Stomach (tissue), 9 donors: ENCODE measurements around the gene ATG4B. TPM values are rescaled to one million over a fixed set of nuclear protein-coding genes. Genes with fewer than 3 reads are reported as not detected.

Source experiments
- DNase-seq, 2 donors: peaks; one replicate each; pipeline versions ENCODE4 v3.0.0 to v3.0.0-alpha.2; 2013 to 2019
- H3K27ac ChIP-seq, 5 donors: fragments of 200-600 bp in 4 of 5; sonication (generic) in 4 of 5; one replicate each; pipeline ENCODE4 v1.5.1; 2013 to 2019; ENCODE audit warnings: mild to moderate bottlenecking in 1 of 5, moderate library complexity in 1 of 5
- H3K27me3 ChIP-seq, 3 donors: fragments of 200-600 bp; sonication (generic); one replicate each; pipeline ENCODE4 v1.5.1; 2017 to 2019; ENCODE audit warnings: mixed run types in 1 of 3
- H3K36me3 ChIP-seq, 4 donors: fragments of 200-600 bp; sonication (generic); 1 replicate in 3 of 4; 2 replicates in 1 of 4; pipeline ENCODE4 v1.5.1; 2016 to 2019
- H3K4me1 ChIP-seq, 4 donors: fragments of 200-600 bp; sonication (generic); one replicate each; pipeline ENCODE4 v1.5.1; 2016 to 2019
- H3K4me3 ChIP-seq, 4 donors: fragments of 200-600 bp; sonication (generic) in 3 of 4; one replicate each; pipeline ENCODE4 v1.5.1; 2016 to 2019; ENCODE audit warnings: mild to moderate bottlenecking in 1 of 4
- H3K9me3 ChIP-seq, 4 donors: fragments of 200-600 bp; sonication (generic); one replicate each; pipeline ENCODE4 v1.5.1; 2016 to 2019
- CTCF ChIP-seq, 7 experiments: fragments of 450-650 bp in 4 of 7; fragments of 200-600 bp in 3 of 7; sonication (generic) in 3 of 7; IDR thresholded peaks; one replicate each; pipeline ENCODE4 v1.5.1; 2016 to 2019; ENCODE audit warnings: antibody characterized with exemption in 7 of 7, control low read depth in 2 of 7, mild to moderate bottlenecking in 1 of 7
- EP300 ChIP-seq: sonication (generic); formaldehyde crosslinking; IDR thresholded peaks from one replicate; pipeline ENCODE4 v1.6.1; 2017; ENCODE audit warnings: antibody characterized with exemption
- POLR2A ChIP-seq, 4 donors: fragments of 450-650 bp; IDR thresholded peaks; one replicate each; pipeline ENCODE4 v1.6.1; 2016; ENCODE audit warnings: antibody characterized with exemption in 4 of 4, control low read depth in 2 of 4, mild to moderate bottlenecking in 1 of 4, moderate library complexity in 1 of 4
- POLR2AphosphoS5 ChIP-seq, 3 donors: sonication (generic); formaldehyde crosslinking; IDR thresholded peaks; one replicate each; pipeline ENCODE4 v1.6.1; 2016; ENCODE audit warnings: antibody characterized with exemption in 3 of 3
- WGBS, 5 donors: extraction: QIAGEN DNeasy Blood & Tissue Kit in 3 of 5; methylation state at CpG; one replicate each; pipeline versions ENCODE4 v1.1.5 to v1.1.7; 2013 to 2018; 5-methylcytosine and 5-hydroxymethylcytosine counted together
- intact Hi-C: fragments of 100-400 bp; cut with DNase I; formaldehyde crosslinking; loops from one replicate; pipeline ENCODE4 v1.15.1; 2023; ENCODE audit warnings: low total_unique reads
- polyA plus RNA-seq, 3 donors: library from polyadenylated mRNA; stranded (reverse); fragments of 200-250 nt; gene quantifications; one replicate each; pipeline ENCODE4 v1.2.3, GENCODE V29; 2013
- total RNA-seq, 5 donors: library from RNA; depleted of rRNA; stranded (reverse); fragments of >200 nt; gene quantifications; one replicate each; pipeline versions ENCODE4 v1.1.0 to v1.2.3, GENCODE V29; 2014 to 2016
- donor health status: healthy with polysubstance abuse.
- donor health status: Bipolar disorder and iron deficiency.
- donor health status: healthy.

Gene ATG4B
- total and polyA plus RNA-seq, 8 donors: 31.5 to 162 (median 61.2) TPM

GRCh38 chr2:241719093-241719492 is 81.6 kb downstream of the ATG4B start:
- intact Hi-C loops: no loop called here
- Histone ChIP-seq H3K9me3 (no peaks in the 10 kb centered on the region), H3K4me3 (no peak overlapping the region), H3K27me3 (no peaks in the 10 kb centered on the region), H3K4me1 (no peaks in the 10 kb centered on the region), H3K36me3 (peaks cover 47 to 98% (median 95%) of the 10 kb centered on the region in 4 donors), H3K27ac (no peak overlapping the region)
- WGBS, 5 donors: 90 to 98% (median 97%) methylated on average over 9 to 16 of the region's 16 CpGs
- TF ChIP-seq EP300 (no peak), POLR2AphosphoS5 (IDR thresholded peaks at IDR 0.05) (no peak), CTCF (IDR thresholded peaks at IDR 0.05) (no peak), POLR2A (IDR thresholded peaks at IDR 0.05) (no peak)
- DNase-seq: no peak

DNA sequence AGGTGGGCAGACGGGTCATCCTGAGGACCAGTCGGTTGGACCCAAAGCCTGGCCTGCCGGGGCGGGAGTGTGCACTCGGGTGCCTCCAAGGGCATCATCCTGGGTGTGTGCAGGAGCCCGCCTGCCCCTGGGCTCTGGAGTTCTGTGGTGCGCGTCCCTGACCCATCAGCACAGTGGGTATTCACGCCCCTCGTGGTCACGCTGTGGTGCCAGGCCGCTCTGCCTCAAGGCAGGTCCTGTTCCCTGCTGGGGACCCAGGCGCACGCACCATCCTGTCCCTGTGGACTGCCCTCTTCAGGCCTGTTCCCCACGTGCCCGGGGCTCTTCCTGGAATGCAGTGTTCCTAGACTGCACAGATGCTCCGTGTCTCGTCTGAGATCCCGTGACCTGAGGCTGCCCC is 82.6 kb downstream of the ATG4B start:
- Histone ChIP-seq H3K27ac (no peak overlapping the region), H3K27me3 (no peaks in the 10 kb centered on the region), H3K9me3 (no peaks in the 10 kb centered on the region), H3K4me1 (no peaks in the 10 kb centered on the region), H3K4me3 (no peak overlapping the region), H3K36me3 (peaks cover 47 to 98% (median 95%) of the 10 kb centered on the region in 4 donors)
- no peak for DNase-seq
- WGBS, 5 donors: 92 to 98% (median 96%) methylated on average over 4 to 19 of the region's 19 CpGs
- no peak for TF ChIP-seq POLR2AphosphoS5 (IDR thresholded peaks at IDR 0.05)
- no peak for TF ChIP-seq POLR2A (IDR thresholded peaks at IDR 0.05)
- no peak for TF ChIP-seq EP300
- TF ChIP-seq CTCF (IDR thresholded peaks at IDR 0.05): no peak
- intact Hi-C loops: no loop called here

DNA sequence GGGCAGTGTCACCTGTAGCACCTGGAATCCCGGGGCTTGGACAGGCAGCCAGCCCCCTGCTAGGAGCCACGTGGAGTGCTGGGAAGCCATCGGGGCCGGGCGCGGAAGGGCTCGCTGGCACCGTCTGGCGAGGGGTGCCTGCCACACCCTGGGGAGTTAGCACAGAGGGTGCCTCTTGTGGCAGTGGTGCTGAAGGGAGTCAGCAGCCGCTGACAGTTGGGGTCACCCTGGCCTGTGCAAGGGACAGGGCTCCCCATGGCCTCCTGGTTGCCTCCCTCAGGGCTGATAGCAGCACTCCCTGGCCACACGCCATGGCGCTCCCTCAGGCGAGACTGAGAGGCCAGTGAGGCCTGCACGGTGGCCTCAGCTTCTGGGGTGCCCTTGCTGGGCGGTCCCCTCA is 83.1 kb downstream of the ATG4B start:
- no peaks in the 10 kb centered on the region for H3K9me3 ChIP-seq
- no peak for TF ChIP-seq EP300
- TF ChIP-seq POLR2AphosphoS5 (IDR thresholded peaks at IDR 0.05): no peak
- TF ChIP-seq POLR2A (IDR thresholded peaks at IDR 0.05): no peak
- TF ChIP-seq CTCF (IDR thresholded peaks at IDR 0.05): no peak
- H3K27ac ChIP-seq: no peak overlapping the region
- H3K4me1 ChIP-seq: no peaks in the 10 kb centered on the region
- no peak for DNase-seq
- H3K4me3 ChIP-seq: no peak overlapping the region
- intact Hi-C loops: no loop called here
- H3K27me3 ChIP-seq: no peaks in the 10 kb centered on the region
- peaks cover 47 to 98% (median 96%) of the 10 kb centered on the region in 4 donors for H3K36me3 ChIP-seq
- WGBS, 5 donors: 94 to 97% (median 96%) methylated on average over 5 to 15 of the region's 15 CpGs

DNA sequence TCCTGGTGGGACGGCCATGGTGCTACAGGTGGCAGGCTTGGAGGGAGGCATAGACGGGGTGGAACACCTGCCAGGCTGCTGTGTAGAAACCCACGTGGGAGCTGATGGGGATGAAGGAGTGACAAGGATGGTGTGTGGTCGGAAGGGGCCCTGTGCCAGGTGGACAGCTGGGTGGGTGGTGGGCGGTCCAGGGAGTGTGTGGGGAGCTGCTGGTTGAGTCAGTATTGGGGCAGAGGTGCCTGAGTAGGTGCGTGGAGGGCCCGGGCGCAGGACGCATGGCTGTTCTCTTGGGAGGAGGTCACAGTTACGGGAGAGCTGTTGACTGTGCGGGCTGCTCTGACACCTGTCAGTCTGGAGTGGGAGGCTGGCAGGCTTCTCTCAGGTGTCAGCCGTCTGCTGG is 84.4 kb downstream of the ATG4B start:
- intact Hi-C loops: no loop called here
- TF ChIP-seq POLR2AphosphoS5 (IDR thresholded peaks at IDR 0.05): no peak
- TF ChIP-seq EP300: no peak
- no peak for TF ChIP-seq POLR2A (IDR thresholded peaks at IDR 0.05)
- no peak for TF ChIP-seq CTCF (IDR thresholded peaks at IDR 0.05)
- no peak overlapping the region for H3K27ac ChIP-seq
- H3K27me3 ChIP-seq: no peaks in the 10 kb centered on the region
- DNase-seq: no peak
- WGBS, 5 donors: 90 to 96% (median 92%) methylated on average over 9 to 12 of the region's 12 CpGs
- peaks cover 47 to 96% (median 88%) of the 10 kb centered on the region in 4 donors for H3K36me3 ChIP-seq
- H3K9me3 ChIP-seq: no peaks in the 10 kb centered on the region
- no peaks in the 10 kb centered on the region for H3K4me1 ChIP-seq
- H3K4me3 ChIP-seq: no peak overlapping the region
